Measurements from ENCODE around the gene GMCL2.

Gene GMCL2

DNA sequence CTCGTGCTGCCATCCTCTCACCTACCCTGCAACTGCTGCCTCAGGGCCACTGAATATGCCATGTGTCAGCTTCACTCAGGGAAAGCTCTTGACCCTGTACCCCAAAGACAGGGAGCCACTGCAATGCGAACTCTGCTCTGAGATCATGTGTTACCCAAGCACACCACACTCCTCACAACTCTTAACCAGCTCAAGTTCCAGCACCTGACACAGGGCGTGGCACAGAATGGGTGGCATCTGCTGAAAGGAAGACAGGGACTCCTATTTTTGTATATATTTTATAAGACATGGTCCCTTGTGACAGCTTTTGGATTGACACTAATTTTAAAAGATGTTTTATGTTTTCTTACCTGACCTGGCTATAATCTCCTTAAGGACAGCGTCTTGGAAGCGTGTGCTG, 34.7 kb upstream of the GMCL2 start:
- DNase-seq, result no peak

DNA sequence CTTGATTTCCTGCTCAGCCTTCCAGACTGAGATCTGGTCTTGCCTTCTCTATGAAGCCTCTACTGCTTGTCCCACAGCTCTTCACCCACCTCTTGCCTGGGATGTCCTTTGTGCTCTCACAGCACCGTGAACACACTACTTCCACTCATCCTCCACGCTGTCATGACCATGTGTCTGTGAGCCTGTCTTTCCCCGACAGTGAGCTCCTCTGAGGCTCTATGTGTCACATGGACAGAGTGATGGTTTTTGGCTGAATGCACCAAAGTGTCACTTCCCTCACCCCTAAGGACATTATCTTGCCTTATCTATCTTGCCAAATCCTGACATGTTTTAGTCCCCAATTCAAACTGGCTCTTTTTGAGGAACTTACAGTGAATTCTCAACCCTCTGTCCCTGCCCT, 34.1 kb upstream of the GMCL2 start:
- DNase-seq, result no peak

DNA sequence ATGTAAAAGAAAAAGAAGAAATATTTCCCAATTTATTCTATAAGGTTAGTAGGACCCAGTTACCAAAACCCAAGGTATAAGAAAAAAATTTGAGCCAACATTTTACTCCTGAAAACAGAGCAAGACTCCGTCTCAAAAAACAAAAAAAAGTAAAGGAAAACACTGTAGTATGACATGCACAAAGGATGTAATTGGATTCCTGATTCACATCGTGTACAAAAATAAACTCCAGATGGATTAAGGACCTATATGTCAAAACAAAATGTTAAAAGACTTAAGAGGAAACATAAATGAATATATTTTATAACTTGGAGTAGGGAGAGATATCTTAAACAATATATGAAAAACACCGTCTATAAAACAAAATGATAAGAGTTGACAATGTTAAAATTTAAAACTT, 31.7 kb upstream of the GMCL2 start:
- no peak for DNase-seq

DNA sequence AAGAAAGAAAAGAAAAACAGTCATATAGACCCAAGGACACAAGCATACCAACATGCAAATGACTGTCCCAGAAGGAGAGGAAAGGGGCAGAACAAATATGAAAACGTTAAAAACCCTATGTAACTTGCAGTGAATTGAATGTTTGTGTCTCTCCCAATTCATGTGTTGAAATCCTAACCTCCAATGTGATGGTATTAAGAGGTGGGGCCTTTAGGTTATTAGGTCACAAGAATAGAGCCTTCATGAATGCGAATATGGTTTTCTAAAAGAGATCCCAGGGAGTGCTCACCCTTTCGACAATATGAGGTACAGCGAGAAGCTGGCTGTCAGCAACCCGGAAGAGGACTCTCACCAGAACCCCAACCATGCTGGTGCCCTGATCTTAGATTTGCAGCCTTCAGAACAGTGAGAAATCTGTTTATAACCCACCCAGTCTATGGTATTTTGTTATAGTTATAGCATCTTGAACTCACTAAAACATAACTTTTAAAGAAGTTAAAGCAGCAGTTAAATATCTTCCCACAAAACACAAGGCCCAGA, 31.1 kb upstream of the GMCL2 start:
- no peak for DNase-seq

DNA sequence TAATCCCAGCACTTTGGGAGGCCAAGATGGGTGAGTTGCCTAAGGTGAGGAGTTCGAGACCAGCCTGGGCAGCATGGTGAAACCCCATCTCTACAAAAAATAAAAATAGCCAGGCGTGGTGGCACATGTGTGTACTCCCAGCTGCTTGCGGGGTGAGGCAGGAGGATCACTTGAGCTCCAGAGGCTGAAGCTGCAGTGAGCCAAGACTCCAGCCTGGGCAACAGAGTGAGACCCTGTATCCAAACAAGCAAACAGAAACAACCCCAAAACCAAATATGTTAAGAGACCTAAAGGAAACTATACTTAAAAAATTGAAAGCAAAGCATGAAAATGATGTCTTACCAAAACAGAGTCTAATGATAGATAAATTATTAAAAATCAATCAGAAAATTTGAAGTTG, 29.6 kb upstream of the GMCL2 start:
- DNase-seq, result no peak

DNA sequence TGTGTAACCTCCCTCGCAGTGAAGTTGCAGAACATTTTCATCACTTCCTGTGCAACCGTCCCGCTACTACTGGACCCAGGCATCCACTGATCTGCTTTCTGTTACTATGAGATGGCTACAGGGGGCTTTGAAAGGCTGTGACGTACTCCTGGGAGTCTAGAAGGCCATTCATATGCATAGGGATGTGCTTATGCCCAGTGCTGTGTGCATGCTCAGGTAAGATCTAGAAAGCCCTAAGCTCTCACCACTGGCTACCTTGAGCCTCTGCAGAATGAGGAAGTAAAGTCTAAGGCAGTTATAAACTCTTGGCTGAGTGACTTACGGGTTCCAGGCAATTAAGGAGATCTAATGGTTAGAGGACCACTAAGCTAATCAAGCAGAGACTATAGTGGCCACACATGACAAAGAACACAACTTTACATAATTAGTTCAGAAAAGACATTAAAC, 28.9 kb upstream of the GMCL2 start:
- DNase-seq, result no peak

DNA sequence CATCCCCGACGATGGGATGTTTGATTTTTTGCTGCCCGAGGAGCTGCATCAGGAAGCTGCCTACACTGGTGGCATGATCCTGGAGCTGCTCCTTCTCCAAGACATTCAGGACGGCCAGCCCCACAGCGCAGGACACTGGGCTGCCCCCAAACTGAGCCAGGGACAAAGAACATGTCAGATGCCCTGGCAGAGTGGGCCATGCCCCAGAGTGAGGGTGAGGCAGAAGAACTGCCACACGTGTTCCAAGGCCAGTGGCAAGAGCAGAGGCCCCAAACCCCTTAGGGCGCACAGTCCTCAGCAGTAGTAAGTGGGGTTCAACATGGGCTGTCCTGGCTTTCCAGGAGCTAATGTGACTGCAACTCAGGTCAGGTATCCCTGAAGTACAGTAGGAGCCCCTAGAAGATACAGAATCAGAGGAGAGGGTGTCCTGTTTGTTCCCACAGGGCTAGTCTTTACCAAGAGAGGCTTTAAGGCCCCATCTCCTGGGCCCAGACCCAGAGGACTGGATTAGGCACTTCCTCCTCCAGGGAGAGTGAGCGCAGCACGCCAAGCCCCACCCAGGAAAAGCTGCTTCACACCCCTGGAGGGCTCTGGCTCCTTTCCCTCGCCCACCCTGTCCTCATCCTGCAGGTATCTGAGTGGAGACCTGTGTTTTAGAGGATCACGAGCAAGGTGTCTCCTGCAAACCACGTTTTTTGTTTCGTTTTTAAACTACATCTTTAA, 28.3 kb upstream of the GMCL2 start:
- no peak for DNase-seq

DNA sequence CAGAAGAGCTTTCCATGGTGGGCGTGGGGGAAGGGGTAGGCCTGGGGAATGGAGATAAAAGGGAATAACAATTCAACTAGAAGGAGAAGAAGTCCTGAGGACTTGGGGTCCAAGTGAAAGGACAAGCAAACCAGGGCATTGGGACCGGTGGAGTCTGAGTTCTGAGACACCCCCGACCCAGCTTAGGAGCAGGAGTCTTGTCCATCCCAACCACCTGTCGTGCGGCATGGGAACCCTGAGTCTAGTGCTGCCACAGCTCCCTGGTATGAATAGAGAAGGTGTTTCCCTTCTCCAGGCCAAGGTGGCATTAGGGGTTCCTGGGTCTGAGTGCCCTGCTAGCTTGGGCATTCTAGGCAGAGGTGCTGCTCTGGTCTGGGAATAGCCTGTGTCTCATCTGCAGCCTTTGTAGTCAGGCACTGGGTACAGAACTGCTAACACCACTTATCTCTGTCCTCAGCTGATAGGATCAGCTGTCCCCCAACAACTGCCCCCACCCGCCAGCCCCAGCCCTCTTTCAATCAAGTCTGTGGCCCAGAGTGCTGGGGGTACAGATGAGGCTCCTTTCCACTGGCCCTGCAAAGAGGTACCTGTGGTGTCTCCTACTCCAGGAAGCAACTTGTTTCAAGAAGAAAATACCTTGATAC, 27.1 kb upstream of the GMCL2 start:
- no peak for DNase-seq

DNA sequence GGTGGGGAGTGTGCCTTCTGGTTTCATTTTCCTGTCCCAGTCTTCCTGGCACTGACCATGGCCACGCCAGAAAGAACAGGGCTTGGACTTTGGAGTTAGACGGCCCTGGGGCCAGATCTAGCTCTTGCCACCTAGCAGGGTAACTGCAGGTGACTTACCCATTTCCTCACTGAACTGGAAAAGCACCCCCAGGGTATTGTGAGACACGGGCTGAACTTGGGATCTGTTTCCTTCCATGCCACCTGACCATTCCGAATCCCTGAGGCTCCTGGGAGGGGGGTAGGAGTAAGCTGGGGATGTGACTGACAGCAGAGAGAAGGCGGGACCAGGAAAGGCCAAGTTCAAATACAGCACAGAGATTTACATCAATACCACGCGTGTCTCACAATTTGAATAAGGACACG, 26.6 kb upstream of the GMCL2 start:
- no peak for DNase-seq

DNA sequence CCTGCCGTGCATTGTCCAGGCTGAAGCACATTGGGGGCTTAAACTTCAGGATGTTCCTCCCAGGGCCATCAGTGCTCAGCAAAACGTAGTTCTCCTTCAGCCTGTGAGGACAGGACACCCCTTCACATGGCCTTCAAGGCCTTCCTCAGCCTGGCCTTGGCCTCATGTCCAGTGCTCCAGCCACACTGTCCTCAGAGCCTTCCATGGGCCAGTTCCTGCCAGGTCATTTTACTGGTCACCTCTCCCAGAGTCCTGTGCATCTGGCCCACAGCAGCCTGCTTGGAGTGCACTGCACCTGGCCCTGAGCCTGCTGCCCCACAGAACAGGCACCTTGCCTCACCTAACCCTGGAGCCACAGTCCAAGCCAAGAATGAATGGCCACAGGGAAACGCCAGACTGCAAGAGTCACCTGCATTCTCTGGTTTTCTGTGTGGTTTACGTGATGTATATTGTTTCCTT, 25.9 kb upstream of the GMCL2 start:
- DNase-seq, result no peak

DNA sequence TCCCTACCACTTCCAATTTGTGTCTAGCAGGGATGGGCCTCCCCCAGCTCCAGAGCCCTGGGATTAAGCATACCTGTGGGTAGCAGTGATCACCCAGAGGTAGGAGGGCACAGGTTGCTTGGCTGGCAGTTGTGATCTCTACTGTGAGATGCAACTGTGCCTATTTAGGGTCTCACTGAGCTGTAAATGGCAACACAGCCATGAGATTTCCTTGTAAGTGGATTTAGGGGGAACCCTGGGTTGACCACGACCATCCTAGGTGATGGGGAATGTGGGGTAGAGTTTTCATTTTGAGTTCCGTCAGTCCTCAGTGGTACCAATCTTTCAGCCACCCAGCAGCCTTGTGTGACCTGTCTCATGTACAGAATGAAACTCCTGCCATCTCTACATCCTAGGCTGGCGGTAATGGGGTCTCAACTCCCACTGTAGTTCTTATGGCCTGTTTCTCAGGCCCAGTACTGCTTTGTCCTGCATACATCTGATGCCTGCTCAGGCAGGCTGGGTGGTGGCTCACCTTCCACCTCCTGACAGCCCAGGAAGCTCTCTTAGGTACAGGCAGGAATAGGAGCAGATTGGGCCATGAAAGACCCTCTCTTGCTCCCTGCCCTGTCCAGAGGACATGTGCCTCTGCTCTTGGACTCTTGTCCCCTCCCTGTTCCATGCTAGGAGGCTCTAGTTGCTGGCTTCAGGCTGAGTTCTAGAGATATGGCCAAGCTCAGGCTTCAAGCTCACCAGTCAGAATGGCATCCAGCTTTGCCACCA, 25.3 kb upstream of the GMCL2 start:
- DNase-seq, result no peak

DNA sequence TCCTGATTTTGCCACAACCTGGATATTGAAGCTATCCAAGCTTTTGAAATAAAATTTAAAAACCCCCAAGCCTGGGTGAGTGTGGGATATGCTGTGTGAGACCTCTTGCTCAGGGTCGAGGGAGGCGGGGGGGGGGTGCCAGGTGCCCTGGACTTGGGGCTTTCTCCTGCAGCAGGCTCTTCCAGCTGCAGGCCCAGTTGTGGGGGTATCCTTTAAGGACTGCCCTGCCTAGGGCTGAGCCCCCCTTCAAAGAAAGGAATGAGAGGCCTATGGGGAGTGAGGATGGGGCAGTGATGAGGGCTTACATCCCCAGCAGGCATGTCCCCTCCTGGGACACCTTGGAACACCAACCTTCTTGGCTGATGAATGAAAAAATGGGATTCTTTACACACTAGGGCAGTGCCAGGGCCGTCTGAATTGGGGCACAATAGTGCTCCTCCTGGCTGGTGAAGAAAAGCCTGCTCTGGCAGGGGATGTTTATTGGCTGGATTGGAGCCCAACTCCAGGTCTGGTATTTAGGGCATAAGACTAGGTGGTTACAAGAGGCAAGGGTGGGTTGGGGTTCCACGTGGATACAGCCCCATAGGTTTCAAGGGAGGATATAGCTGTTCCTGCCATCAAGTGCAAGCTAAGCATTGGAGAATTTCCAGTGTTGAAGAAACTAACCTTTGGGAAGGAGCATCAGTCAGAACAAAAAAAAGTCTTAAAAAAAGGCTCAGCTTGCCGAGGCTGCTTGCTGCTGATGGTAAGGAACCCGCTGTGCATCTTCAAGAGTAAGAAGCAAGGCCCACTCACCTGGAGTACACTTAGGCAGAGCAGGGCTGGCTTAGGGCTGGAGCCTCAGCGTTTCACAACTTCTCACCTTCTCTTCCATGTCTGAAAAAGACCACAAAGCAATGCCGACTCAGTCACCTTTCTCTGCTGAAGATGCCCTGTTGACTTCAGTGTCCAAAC, 24.2 kb upstream of the GMCL2 start:
- DNase-seq, result no peak

DNA sequence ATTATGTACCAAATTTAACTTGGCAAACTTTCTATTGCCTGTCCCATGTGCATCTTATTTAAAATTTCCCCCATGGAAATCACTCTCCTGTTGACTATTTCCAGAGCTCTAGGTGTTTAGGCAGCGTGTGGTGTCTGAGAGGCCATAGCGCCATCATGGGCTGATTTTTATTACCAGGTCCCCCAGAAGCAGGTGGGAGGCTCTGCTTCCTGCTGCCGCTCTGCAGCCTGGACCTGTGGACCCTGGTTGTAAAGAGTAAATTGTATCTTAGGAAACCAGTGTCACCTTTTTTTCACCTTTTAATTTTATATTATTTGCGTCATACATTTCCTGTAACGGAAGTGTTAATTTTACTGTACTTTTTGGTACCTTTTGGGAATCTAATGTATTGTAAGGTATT, 23.5 kb upstream of the GMCL2 start:
- DNase-seq, result no peak

DNA sequence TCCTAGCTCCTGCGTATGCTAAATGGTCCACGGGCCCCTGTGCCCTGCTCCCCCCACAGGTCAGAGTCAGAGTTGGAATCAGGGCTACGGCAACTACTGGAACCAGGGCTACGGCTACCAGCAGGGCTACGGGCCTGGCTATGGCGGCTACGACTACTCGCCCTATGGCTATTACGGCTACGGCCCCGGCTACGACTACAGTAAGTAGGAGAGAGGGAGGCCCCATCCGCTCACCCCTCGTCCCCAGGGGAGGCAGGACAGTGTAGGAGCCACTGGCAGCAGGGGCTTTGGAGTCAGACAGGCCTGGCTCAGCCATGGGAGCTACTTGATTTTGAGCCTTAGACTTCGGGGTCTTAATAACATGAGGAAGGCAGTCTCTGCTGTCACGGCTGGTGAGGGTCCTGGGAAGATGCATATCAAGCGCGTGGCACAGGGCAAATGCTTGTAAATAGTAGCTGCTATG, 22.9 kb upstream of the GMCL2 start:
- no peak for DNase-seq

DNA sequence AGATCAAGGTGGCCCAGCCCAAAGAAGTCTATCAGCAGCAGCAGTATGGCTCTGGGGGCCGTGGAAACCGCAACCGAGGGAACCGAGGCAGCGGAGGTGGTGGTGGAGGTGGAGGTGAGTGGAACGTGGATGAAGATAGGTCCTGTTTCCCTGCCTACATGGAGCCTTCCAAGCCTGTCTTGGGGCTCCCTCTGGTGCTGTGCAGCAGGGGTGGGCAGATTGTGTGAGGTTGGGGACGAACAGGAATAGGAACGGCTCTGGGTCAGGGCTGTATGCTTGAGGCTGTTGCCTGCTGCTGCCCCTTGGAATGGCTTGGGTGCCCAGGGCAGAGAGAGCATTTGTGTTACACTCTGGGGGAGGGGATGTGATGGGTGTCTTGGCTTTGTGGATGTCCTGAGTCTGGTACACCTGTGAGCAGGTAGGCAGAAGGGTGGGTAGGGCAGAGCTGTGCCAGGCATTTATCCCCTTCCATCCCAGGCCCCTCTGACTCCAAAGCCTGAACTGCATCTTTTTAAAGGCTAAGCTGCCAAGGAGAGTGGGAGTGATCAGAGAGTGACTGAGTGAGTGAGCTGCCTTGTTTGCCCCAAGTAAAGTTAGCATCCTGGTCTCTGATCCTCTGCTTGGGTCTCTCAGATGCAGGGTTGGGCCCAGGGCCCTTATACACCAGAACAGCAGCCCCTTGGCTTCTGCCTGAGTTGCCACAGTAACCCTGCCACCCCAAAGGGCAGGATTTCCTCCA, 22.3 kb upstream of the GMCL2 start:
- no peak for DNase-seq

DNA sequence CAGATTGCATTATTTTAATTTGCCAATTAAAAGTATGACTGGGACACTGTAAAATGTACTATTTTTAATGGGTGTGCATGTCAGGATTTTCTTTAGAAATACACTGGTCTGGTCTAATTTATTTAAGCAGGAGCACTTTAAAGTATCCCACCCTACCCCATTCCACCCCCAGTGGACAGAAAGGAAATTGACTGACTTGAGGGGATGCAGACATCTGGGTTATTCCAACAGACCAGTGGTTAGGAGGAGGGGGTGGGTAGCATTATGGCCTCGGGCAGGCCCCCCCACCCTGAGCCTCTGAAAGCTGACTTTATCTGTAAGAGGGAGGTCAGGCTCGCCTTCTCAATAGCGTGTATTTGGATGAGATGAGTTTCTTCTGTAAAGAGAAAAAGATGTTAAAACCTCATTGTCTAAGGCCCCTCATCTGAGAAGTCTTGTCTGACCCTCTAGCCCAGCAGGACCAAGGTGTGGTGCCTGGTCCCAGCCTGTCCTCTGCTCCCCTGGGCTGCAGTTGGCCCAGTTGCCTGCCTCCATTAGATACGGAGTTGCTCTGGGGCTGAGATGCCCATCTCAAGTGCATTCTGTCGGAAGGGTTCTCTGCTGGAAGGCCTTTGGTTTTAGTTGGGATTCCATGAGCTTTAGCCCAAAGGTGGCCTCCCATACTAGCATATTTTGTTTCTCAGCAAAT, 21.5 kb upstream of the GMCL2 start:
- no peak for DNase-seq

DNA sequence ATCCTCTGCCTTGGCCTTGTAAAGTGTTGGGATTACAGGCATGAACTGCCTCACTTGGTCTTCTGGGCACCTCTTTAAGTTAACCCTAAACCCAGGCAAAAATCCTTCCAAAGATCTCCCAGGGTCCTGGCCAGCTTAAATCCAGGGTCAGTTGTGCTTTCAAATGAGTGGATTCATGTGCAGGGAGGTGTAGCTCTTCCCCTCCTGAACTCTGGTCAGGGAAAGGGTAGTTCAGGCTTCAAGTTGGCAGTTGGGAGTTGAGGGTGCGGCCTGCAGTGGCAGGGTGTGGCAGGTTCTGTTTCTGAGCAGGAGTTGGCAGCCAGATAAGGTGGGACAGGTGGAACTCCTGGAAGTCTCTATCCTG, 20.7 kb upstream of the GMCL2 start:
- no peak for DNase-seq

DNA sequence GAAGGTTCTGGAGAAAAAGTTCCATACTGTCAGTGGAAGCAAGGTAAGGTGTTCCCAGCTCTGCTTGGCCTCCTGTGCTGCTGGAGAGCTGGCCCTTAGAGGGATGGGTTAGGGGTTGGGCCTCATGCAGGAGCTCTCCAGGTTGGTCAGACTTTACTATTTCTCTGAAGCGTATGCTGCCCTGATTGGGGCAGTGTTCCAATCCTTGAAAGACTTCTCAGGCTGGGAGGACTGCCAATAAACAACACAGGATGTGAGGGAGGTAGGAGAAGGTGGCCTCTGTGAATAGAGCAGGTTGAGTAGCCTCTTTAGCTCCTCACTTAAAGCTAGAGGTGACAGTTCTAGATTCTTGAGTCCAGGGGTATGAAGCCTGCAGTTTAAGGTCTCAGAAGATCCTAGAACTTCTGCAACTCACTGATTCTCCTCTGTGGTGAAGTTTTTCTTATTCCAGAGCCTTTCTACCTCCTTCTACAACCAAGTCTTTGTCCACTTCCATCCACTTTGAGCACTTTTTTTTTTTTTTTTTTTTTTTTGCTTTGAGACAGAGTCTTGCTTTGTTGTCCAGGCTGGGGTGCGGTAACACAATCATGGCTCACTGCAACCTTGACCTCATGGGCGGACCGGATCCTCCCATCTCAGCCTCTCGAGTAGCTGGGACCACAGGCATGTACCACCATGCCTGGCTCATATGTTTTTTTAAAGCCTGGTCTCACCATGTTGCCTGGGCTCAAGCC, 20.2 kb upstream of the GMCL2 start:
- no peak for DNase-seq

DNA sequence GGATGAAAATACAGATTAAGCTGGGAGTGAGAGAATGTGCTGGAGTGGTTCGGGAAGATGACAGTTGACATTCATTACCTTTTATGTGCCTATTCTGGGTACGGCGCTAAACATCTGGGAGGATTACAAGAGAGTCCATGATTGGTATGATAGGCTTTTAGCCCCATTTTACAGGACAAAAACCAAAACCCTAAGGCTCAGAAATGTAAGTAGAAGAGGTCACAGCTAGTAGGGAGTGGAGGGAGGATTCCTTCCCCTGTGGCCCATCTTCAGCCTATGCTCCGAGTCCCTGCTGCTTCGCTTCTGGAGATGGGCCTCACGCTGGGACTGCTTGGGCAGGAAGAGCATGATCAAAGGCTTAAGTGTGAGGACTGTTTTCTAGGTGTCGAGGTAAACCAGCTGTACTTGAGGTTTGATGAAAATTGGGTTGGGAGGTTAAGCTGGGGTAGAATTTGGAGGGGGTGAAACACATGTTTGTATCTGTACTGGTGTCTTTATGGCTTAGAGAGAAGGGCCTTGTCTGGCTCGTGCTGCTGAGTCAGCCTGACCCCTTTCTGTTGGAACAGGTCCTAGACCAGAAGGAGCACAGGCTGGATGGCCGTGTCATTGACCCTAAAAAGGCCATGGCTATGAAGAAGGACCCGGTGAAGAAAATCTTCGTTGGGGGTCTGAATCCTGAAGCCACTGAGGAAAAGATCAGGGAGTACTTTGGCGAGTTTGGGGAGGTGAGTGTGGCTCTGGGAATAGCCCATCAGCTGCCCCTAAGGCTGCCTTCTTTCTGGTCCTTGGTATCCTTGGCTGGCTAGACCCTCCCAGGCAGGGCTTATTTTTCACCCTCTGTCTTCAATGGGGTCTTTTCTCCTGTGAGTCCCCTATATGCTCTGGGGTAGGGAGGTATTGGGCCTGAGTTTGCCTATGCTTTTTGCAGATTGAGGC, 19.3 kb upstream of the GMCL2 start:
- no peak for DNase-seq

DNA sequence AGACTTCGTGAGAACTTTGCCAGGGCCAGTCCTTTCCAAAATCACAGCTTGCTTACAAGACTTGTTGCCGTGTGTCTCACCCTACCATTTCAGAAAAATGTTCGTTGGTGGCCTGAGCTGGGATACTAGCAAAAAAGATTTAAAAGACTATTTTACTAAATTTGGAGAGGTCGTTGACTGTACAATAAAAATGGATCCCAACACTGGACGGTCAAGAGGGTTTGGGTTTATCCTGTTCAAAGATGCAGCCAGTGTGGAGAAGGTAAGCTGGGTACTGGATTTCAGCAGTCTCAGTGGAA, 18.5 kb upstream of the GMCL2 start:
- no peak for DNase-seq

Measured in activated naive CD4-positive, alpha-beta T cell (primary cell).